DMS153 treated with DMSO at 0.1 percent for 48 hours (cell line): ENCODE results near the gene OR7D2.
"Not testable (repeated sequence)": the region's sequence is repeated elsewhere in the genome, so short reads cannot be mapped to it uniquely, and the experiment has no call there.

Experiments
- DNase-seq: peaks from one replicate; lab custom pipeline; 2025; ENCODE audit not compliant: unreplicated experiment; lab: John Stamatoyannopoulos, UW

The OR7D2 gene

DNA sequence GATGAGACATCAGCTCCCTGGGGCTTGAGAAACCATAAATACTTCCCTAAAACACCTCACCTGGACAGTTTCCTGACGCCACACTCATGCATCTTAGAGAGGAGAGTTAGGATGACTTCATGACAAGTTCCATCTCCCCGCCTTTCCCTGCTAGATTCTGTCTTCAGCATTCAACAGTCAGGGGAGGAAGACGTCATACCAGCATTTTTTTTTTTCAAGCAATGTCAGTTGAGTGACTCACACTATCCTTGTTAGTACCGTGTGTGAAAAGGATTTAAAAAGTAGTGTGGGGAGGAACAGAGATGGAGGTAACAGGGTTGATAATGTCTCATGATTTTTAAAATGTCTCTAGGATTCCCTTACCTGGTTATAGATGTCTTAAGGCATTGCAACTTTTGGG, at the start of gene OR7D2:
Gene OR7D2, plus strand, starts transcription at position 79 of the 400 bp plus-strand sequence. CDS start 6,803 bp downstream, outside the sequence.
- no peak for DNase-seq

DNA sequence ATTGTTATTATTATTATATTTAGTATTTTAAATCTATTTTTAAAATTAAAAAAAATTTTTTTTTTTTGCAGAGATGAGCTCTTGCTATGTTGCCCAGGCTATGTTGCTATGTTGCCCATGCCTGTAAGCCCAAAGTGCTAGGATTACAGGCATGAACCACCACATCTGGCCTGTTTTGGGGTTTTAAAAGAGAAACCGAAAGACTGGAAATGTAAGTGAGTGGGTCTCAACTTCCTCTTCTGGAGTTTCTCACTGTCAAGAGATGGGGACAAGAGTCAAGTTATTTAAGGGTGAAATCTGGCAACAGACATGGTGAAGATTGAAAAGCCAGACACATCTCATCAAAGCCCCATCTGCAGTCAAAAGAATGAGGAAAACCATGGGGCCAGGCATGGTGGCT, 47.8 kb upstream of the OR7D2 start:
- no peak for DNase-seq

DNA sequence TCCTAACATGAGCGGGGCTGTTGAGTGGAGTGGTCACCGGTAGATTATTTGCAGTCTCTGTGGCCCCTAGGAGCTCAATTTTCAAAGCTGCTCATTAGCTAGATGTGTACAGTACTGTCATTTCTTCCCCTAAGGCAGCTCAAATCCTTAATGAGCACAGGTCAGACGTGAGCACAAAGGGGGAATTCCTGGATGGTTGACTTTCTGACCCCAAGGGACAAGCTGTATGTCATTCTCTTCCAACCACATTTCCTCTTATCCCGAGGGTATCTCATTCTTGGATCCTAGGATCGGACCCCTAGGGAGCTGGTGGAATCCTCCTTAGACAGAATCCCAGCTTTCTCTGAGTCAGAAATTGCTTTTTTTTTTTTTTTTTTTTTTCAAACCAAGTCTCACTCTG, 46.4 kb upstream of the OR7D2 start:
- DNase-seq, result no peak

DNA sequence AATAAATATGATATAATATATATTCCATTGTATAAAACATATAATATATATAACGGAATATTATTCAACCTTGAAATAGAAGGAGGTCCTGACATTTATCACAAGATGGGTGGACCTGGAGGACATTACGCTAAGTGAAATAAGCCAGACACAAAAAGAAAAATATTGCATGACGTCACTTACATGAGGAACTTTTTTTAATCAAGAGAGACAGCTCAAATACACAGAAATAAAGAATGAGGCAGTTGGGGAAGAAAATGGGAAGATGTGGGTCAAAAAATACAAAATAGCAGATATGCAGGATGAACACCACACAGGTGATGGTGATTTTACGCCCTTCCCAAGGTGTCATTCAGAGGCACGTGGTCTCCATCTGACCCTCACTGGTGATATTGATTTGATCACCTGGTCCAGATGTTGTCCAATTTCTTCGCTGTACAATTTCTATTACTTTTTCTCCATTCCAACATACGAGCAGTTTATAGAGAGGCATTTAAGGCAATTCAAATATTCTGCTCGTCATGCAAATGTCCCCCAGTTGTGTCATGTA, 39.1 kb upstream of the OR7D2 start:
- no peak for DNase-seq

DNA sequence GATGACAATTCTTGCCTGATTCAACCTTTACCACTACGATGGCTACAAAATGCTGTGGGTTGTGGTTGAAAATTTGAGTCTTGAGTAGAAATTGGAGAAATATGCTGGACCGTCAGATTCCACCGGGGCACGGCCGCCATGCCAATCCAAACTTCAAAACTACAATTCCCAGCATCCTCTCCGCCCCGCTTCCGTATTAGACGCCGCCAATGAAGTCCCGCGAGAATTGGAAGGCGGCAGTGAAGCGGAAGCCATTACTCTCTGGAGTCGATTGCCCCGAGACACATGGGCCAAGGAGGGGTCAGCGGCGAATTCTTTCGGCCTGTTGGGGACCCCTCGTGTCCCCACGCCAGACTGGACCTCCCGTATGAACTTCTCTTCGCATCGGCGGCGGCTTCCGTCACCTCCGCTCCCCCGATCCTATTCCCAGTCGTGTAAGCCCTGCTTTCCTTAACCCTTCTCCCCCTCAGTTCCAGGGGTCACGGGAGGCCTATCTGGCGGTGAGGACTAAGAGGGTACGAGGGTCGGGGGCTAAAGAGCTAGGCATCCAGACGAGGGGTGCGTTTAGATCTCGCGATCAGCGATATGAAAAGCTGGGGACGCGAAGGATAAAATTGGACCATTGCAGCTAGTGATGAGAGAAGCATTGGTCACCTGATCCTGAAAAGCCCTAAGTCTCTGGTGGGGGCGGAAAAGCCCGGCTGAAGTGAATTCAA, 38.5 kb upstream of the OR7D2 start, which contains the start of gene ZNF317:
Gene ZNF317, plus strand, starts transcription at position 239 of the 716 bp plus-strand sequence. CDS start 15,620 bp downstream, outside the sequence.
- peak; percentile 85 for DNase-seq

DNA sequence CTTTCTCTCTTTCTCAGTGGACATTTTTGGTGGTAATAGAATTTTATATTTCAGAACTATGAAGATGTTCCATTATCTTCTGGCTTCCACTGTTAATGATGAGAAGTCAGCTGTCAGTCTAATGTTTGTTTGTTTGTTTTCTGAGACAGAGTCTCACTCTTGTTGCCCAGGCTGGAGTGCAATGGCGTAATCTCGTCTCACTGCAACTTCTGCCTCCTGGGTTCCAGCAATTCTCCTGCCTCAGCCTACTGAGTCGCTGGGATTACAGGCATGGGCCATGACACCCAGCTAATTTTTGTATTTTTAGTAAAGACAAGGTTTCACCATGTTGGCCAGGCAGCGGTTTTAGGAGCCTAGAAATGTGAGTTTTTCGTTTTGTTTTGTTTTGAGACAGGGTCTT, 33.9 kb upstream of the OR7D2 start:
- no peak for DNase-seq

DNA sequence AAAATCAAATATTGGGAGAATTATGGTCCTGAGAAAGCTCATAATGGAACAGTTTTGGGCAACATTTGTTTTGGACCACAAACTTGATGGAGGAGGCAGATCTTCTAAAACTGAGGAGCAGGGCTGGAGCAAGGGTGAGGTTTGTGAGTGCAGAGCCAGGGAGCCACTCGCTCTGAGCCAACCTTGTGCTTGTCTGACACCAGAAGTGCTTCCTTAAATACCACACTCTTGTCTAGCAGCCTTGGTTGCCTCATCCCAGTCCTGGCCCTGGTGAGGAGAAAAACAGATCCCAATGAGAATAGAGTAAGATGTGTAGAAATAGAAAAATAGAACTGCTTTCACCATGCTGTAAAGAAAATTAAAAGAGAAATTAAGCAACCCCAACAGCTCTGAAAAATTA, 31.9 kb upstream of the OR7D2 start:
- no peak for DNase-seq

DNA sequence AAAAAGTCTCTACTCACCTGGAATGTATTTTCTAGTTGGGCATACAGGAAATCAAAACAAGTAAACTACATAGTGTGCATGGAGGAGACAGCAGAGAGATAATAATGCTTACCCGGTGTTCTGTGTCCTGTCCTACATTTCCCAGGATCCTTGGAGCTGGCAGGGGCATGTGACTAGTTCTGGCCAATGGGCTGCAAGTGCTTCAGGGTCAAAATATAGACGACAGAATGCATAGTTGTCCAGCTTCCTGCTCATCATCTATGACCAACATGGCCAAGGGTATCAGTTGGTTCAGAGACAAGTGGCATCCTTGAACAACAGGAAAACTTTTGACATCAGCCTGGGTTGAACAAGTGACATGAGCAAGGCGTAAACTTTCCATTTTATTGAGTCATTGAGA, 30.1 kb upstream of the OR7D2 start:
- DNase-seq, result no peak

DNA sequence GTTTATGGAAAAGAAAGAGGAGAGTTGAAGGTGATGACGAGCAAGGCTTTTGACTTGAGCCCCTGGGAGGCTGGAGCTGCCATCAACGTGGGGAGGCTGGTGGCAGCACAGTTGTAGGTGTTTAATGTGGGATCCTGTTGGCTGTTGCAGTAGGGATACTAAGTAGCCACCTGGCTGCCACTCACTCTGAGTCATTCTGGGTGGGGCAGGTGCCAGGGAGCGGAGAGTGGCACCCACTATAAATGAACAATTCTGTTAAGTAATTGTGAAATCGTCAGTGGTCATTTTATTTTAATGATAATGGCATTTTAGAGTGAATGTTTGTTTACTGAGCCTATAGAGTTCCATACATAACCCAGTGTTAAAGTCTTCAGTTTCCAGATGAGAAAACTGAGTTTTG, 28.8 kb upstream of the OR7D2 start:
- DNase-seq, result no peak

DNA sequence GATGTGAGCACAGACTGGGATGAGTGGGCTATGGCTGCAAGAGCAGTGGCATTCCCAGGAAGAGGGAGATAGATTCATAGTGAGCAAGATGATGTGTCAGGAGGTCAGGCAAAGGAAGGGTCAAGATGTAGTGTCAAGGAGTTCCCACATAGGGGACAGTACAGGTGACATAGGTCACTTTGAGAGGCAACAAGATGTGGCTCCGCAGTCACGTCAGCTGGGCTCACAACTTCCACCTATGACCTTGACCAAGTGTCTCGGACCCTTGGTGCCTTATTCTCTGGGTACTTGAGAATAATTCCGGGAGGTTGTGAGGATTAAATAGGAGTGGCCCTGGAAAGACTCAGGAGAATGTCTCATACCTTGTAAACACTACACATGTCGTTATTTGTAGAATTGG, 28.1 kb upstream of the OR7D2 start:
- no peak for DNase-seq

DNA sequence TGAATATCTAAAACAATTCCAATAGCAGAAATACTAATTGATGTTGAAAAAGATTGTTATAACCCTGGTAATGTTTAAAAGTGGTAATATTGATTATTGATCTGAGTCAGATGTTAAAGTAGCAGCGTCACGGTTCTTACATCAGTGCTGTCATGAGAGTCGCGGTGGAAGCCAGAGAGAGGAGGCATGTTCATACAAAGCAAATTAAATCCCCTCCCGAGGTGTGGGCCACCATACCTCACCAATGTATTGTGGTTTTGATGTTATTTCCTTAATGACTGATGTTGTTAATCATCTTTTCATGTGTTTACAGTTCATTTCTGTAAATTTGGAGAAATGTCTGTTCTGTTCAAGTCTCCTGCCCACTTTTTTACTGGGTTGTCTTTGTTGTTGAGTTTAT, 27.4 kb upstream of the OR7D2 start:
- no peak for DNase-seq

DNA sequence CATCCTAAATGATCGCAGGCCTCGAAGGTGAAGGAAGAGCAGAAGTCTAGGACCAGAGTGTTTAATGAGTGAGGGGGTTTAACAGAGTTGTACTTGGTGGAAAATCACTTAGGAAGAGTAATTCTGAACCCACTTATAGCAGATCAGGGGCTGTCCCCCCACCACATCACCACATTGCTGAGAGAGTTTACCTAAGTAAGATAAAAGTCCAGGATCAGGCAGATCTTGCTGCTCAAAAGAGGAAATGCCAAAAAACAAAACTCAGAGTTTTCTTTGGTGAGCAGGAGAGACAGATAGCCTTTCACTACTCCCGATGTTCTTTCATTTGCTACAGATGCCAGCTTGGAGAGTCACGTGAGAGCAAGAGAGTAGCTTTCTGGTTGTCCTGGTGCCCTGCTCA, 23.2 kb upstream of the OR7D2 start:
- DNase-seq, result no peak

DNA sequence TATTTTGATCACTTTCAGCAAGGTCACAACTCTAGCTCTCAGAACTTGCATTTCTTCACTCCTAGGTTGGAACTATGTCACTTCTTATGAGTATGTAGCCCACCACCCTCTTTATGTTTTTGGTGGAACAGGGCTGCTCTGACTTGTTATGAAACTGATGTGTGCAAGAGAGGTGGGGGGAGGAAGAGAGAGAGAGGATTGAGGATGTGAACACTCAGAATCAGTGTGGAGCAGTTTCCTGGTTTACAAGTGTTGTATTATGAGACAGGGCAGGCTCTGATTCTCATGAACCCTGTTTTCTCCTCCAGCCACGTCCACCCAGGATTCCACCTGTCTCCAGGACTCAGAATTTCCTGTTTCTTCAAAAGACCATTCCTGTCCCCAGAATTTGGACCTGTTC, 22.5 kb upstream of the OR7D2 start:
- no peak for DNase-seq

DNA sequence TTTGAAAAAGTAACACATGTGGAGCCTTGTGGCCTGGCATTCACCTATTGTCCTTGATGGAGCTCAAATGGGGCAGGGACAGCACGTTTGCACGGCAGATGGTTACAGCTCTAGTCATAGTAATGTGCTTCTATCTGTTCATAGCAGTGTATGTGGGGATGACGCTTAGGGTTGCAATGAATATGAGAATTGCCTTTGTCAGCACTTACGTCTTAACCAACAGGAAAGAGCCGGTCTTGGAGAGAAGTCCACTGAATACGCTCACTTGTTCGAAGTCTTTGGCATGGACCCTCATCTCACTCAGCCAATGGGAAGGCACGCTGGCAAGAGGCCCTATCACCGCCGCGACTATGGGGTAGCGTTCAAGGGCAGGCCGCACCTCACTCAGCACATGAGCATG, 18.9 kb upstream of the OR7D2 start:
- DNase-seq, result no peak

DNA sequence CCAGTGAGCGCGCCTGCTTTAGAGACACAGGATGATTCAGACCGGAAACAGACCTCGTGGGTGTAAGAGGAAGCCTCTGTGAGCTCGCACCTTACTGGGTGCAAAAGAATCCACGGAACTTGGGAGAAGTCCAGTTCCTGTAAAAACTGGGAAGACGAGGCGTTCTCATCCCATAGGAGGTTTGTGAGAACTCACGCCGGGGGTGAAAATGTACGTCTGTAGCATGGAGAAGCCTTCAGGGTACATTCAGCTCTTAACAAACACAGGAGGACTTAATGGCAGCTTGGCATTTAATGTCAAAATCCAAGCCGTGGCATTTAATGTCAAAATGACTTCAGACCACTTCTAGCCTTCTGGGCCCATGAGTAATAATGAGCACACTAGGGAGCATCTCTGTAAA, 17.4 kb upstream of the OR7D2 start:
- DNase-seq, result no peak

DNA sequence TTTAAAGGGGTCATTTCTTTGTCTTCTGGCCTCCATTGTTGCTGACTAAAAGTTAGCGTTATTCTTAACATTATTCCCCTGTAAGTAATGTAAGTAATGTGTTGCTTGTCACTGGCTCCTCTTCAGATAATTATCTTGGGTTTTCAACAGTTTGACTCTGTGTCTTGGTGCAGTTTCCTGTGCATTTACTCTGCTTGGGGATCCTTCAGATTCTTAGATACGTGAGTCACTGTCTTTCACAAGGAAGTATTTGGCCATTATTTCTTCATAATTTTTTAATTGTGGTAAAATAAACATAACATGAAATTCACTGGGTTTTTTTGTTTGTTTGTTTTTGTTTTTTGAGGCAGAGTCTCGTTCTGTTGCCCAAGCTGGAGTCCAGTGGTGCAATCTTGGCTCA, 13.5 kb upstream of the OR7D2 start:
- DNase-seq, result no peak

DNA sequence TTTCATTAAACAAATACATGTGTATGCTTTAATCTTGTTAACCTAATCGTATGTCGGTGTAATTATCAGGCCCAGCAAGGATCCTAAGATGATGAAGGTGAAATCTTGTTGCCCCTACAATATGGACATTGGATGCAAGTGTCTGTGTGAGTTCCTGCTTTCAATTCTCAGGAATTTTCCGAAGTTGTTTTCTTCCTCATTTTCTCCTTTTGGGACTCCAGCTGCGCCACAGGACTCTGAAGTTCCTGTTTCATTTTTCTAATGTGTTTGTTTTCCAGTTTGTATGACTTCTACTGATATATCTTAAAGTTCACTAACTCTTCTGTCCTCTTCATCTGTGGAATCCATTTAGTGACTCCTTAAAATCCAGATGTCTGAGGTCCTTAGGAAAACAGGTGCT, 11.9 kb upstream of the OR7D2 start:
- DNase-seq, result no peak

DNA sequence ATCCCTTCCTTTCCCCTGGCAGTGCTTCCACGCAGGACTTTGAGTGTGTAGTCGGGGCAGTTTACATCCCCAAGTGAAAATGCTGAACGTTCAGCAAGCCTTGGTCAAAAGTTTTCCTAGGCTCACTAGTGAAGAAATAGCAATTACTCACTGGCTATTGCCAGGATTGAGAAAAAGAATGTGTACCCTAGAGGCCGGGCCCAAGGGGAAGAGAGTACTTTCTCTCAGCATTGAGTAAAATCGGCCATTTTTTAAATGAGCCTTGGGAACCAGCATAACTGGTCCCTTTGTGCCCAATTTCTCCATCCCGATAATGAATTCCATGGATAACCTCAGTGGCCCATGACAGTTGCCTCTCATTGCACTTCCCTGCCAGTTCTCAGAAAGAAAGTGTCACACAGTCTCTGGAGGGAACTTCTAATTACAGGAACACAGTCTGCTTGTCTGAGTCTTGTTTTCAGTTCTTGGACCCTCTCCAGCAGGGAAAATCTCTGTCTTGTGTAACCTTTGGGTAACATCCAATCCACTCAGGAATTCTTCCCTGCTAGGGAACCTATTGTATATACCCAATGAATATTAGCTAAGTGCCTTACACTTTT, 7.3 kb upstream of the OR7D2 start:
- no peak for DNase-seq

DNA sequence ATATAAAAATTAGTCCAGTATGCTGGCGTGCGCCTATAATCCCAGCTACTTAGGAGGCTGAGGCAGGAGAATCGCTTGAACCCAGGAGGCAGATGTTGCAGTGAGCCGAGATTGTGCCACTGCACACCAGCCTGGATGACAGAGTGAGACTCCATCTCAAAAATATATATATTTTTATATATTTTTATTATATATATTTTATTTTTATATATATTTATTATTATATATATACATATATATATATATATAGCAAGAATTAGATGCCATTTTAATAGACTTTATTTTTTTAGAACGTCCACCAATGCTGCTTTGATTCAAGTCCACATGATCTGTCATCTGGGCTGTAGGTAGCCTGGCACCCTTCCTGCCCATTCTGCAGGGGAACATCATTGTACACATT, 3.5 kb upstream of the OR7D2 start:
- no peak for DNase-seq

DNA sequence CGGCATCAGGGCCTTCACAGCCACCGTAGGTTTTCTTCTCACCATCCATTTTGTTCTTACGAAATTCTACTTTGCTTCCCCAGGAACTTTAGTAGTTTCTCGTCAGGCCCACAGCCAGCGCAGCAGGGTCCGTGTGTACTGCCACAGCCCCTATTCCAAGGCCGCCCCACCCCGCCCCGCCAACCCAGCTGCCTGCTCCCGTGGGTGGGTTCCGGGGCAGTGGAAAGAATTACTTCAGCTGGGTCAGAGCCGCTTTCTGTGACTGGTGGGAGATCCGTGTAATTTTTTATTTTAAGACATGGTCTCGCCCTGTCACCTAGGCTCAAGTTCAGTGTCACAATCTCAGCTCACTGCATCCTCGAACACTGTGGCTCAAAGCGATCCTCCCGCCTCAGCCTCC, 4.2 kb downstream of the OR7D2 start:
- no peak for DNase-seq

DNA sequence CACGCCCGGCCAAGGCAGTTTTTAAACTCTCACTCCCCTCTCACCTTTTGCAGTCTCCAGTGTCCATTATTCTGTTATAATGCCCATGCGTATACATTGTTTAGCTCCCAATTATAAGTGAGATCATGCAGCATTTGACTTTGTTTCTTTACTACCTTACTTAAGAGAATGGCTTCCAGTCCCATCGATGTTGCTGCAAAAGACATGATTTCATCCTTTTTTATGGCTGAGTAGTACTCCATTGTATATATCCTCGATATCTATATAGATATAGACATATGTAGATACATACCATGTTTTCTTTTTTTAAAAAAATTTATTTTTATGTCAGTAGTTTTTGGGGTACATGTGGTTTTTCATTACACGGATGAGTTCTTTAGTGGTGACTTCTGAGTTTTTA, 8.4 kb downstream of the OR7D2 start:
- no peak for DNase-seq

DNA sequence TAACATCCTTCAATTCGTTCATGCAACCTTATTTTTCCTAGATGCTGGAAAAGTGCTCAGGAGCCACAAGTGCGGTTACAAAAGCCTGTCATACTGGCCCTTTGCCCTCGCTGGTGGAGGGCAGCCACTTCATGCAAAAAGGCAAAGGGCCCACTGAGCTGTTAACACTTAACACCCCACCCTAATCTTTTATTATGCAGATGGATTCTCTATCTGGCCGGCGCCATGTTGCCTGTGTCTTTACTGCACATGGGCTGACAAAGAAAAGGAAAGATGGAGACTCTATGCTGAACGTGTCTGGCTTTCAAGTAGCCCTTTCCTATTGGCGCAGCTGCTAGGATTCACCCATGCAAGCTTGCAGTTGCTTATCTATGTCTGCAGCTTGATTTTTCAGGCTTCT, 10.8 kb downstream of the OR7D2 start:
- no peak for DNase-seq

DNA sequence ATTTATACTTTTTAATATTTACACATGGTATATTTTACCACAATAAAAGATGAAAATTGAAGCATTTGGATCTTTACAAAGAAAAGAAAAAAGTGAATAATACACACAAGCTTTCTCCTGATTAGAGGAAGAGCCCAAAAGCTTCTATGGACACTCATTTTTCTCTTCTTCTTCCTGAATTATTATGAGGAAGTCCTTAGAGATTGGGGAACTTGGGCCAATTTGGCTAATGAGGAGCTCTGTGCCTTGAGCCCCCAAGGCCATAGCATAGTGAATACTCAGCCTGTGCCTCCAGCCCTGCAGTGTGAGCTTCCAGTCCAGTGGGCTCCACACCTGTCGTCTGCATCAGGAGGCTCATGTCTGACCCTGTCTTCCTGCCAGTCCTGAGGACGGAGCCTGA, 19.3 kb downstream of the OR7D2 start:
- not testable (repeated sequence) for DNase-seq
